Vagina (tissue), 2 donors: ENCODE data around the gene PRPS2.

Experiments
- CTCF ChIP-seq, 3 experiments: fragments of 450-650 bp in 2 of 3; fragments of 200-600 bp in 1 of 3; sonication (generic) in 1 of 3; IDR thresholded peaks; one replicate each; pipeline ENCODE4 v1.5.1; 2017 to 2019; ENCODE audit warnings: antibody characterized with exemption in 3 of 3, mild to moderate bottlenecking in 2 of 3, moderate library complexity in 2 of 3
- POLR2A ChIP-seq, 2 donors: fragments of 450-650 bp; IDR thresholded peaks; one replicate each; pipeline ENCODE4 v1.6.1; 2017; ENCODE audit warnings: antibody characterized with exemption in 2 of 2, mild to moderate bottlenecking in 2 of 2, moderate library complexity in 2 of 2

GRCh38 chrX:12814420-12814819 lies 23.2 kb downstream of the PRPS2 start:
- TF ChIP-seq POLR2A (IDR thresholded peaks at IDR 0.05), result no peak
- peak in 2 of 3 experiments; percentile 9 to 39 for TF ChIP-seq CTCF (IDR thresholded peaks at IDR 0.05)
